HAP-1 (cell line): ENCODE results near the gene WDR91.
"Not testable (repeated sequence)": the region's sequence is repeated elsewhere in the genome, so short reads cannot be mapped to it uniquely, and the experiment has no call there.

ENCODE experiments used
- DNase-seq, 2 experiments: peaks; one replicate each; pipeline ENCODE4 v3.0.0-alpha.2; 2016 to 2020; ENCODE audit warnings: low spot score in 2 of 2
- H3K27me3 ChIP-seq: fragments of 250-450 bp; sonication (Bioruptor Pico); 2 replicates; pipeline ENCODE4 v1.5.1; 2020; ENCODE audit warnings: low read depth, mild to moderate bottlenecking, moderate library complexity
- H3K36me3 ChIP-seq: fragments of 250-450 bp; sonication (Bioruptor Pico); replicated peaks from 2 replicates; pipeline ENCODE4 v1.5.1; 2020; ENCODE audit warnings: mild to moderate bottlenecking
- H3K4me1 ChIP-seq: fragments of 250-450 bp; sonication (Bioruptor Pico); 2 replicates; pipeline ENCODE4 v1.5.1; 2020; ENCODE audit warnings: mild to moderate bottlenecking
- H3K4me3 ChIP-seq: fragments of 250-450 bp; sonication (Bioruptor Pico); 2 replicates; pipeline ENCODE4 v1.5.1; 2020; ENCODE audit warnings: mild to moderate bottlenecking, moderate library complexity
- H3K9me3 ChIP-seq: fragments of 250-450 bp; sonication (Bioruptor Pico); 2 replicates; pipeline ENCODE4 v1.5.1; 2020; ENCODE audit warnings: mild to moderate bottlenecking, moderate library complexity
- in situ Hi-C: fragments of 300-500 bp; cut with MboI; formaldehyde crosslinking; loops from 3 replicates; pipeline ENCODE4 v1.14.3; 2020; ENCODE audit warnings: low sequenced_read_pairs, inconsistent platforms, mixed read lengths

Gene WDR91

DNA sequence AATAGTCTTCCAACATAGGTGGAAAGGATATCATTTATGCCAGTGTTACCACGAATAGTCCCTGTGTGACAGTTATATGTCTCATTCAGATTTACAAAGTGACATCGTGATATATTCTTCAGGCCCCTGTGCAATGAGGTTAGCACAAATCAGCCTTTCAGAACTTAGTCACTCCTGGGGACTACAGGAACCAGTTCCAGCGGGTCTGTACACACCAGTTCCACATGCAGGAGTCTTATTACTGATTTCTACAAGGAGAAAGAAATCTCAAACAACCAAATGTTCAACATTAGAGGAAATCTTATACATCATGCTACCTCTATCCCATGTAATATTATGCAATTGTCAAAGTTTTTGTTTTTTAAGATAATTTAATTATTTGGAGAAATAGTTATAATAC, 4.4 kb upstream of the WDR91 start:
- no peak for DNase-seq
- Histone ChIP-seq H3K4me3 (no peak overlapping the region), H3K36me3 (no peaks in the 10 kb centered on the region), H3K9me3 (no peaks in the 10 kb centered on the region), H3K4me1 (0 out of 2 replicates have a peak, but pooled peaks cover 2% of the 10 kb centered on the region), H3K27me3 (no peaks in the 10 kb centered on the region)
- in situ Hi-C loops = no loop called here

GRCh38 chr7:135215180-135215579, 3.9 kb upstream of the WDR91 start:
- H3K4me3 ChIP-seq = no peak overlapping the region
- DNase-seq = no peak
- no peaks in the 10 kb centered on the region for H3K36me3 ChIP-seq
- H3K27me3 ChIP-seq = no peaks in the 10 kb centered on the region
- H3K9me3 ChIP-seq = no peaks in the 10 kb centered on the region
- in situ Hi-C loops = no loop called here
- peaks cover 2% of the 10 kb centered on the region; the same call in 1 of the 2 replicates for H3K4me1 ChIP-seq

DNA sequence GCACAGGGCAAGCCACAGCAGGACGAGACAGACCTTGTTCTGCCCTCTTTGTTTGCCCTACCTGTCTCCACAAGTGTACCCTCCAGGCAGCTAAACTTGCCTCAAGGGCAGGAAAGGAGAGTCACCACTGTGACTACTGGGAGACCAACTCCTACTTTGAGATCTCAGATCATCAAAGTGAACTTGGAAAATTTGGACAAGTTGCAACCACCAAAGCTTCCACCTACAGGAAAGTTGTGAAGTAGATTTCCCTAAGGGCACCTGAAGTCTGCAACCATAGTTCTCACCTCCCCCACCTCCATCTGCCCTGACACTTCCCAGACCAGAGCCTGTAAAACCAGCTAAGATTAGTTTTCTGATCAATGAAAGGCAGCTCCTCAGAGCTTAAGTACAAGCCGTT, 2.5 kb upstream of the WDR91 start:
- H3K27me3 ChIP-seq = no peaks in the 10 kb centered on the region
- no peak for DNase-seq
- H3K4me3 ChIP-seq = no peak overlapping the region
- H3K4me1 ChIP-seq = peaks cover 6% of the 10 kb centered on the region; the same call in 1 of the 2 replicates
- in situ Hi-C loops = no loop called here
- no peaks in the 10 kb centered on the region for H3K36me3 ChIP-seq
- H3K9me3 ChIP-seq = no peaks in the 10 kb centered on the region

DNA sequence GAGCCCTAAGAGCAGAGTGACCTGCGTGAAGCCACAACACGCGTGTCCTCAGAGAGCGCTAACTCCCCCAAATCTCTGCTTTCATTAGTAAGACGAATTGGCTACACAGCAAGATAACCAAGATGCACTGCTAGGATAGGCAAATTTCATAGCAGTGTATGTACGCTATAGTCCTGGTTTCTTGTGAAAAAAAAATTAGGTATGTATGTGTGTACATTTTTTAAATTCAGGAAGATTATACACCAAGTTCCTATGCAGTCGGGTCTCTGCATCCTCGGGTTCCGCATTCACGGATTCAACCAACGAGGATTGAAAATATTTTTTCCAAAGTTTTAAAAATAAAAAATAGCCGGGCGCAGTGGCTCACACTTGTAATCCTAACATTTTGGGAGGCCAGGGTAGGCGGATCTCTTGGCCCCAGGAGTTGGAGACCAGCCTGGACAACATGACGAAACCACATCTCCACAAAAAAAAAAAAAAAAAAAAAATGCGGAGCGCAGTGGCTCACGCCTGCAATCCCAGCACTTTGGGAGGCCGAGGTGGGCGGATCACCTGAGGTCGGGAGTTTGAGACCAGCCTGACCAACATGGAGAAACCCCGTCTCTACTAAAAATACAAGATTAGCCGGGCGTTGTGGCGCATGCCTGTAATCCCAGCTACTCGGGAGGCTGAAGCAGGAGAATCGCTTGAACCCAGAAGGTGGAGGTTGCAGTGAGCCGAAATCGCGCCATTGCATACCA, 790 bp upstream of the WDR91 start:
- H3K36me3 ChIP-seq, H3K9me3 ChIP-seq, H3K4me1 ChIP-seq, in situ Hi-C loops, DNase-seq, H3K27me3 ChIP-seq: not testable (repeated sequence)
- peak overlapping the region; percentile 84 for H3K4me3 ChIP-seq

DNA sequence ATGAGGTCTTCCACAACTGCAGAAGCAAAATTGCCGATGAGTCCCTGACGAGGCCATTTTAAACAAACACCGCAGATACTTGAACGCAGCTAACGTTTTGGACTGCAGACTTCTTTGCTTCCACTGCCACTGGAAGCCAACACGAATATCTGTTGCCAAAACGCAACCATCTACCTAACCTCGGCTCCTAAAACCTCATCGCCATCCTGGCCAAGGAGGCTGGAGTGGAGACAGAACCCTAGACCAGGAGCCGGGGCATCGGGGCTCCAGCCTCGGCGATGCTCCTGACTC, 493 bp downstream of the WDR91 start:
- Histone ChIP-seq H3K27me3 (no peaks in the 10 kb centered on the region), H3K9me3 (no peaks in the 10 kb centered on the region), H3K4me3 (peak overlapping the region; percentile 84), H3K4me1 (peaks cover 6% of the 10 kb centered on the region; the same call in 1 of the 2 replicates), H3K36me3 (no peaks in the 10 kb centered on the region)
- in situ Hi-C loops = no loop called here
- DNase-seq = no peak

DNA sequence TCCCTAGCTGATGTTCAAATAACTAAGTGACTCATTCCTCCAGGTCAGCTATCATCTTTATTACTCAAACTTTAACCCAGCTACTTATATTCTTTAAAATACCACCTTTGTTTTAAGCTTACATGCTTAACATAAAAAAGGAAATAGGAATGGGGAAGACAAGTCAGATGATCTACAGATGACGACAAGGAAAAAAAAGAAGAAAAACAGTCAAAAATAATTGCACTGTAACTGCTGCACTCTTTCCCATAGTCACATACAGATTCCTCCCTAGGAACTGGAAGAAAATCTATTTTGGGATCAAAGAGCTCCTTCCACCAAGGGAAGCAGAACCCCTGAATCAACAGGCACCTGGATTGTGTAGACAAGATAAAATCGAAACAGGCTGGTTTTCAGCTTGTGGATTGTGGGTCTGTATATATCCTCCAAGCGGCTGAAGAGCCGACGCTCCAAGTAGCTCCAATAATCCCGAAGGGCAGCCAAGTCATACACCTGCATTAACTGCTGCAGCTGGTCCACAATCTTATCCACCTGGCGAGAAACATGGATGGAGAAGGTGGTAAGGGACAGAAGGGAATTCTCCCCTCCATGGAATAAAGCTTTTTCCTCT, 2.0 kb downstream of the WDR91 start:
- DNase-seq = no peak
- Histone ChIP-seq H3K9me3 (no peaks in the 10 kb centered on the region), H3K27me3 (no peaks in the 10 kb centered on the region), H3K4me3 (no peak overlapping the region), H3K36me3 (no peaks in the 10 kb centered on the region; the same call in 1 of the 2 replicates), H3K4me1 (peaks cover 4% of the 10 kb centered on the region; the same call in 1 of the 2 replicates)
- in situ Hi-C loops = no loop called here

GRCh38 chr7:135208102-135208793, 3.1 kb downstream of the WDR91 start:
- in situ Hi-C loops = no loop called here
- no peaks in the 10 kb centered on the region for H3K9me3 ChIP-seq
- no peak for DNase-seq
- peaks cover 4% of the 10 kb centered on the region; the same call in 1 of the 2 replicates for H3K4me1 ChIP-seq
- no peak overlapping the region for H3K4me3 ChIP-seq
- H3K27me3 ChIP-seq = no peaks in the 10 kb centered on the region
- no peaks in the 10 kb centered on the region; the same call in 1 of the 2 replicates for H3K36me3 ChIP-seq

DNA sequence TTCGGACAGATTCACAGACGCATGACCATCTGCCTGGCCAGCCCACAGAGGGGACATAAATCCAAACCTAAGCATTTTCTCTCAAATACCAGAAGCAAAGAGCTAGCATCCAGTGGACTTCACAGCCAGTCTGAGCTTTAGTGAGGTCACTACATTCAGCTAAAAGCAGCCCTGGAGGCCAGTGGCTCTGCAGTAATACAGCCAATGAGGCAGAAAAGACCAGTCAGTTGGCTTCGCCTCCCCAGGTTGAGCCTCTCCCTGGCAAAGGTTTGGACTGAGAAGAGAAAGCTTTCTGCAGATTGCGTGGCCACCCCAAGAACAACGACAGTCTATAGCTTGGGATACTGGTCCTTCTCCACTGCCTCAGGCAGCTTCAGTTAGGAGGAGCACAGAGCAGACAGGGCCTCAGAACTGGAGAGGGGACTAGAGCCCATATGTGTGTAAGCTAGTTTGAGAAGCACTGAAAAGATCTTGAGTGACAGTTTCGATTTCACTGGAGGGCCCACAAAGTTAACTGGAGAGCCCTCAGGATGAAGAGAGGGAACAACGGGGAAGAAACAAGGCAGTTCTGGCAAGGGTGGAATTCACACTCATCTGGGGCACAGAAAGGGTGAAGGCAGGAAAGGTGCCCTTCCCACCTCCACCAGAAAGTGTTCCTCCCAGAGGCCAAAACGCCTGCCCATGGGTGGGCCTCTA, 3.8 kb downstream of the WDR91 start:
- peaks cover 4% of the 10 kb centered on the region; the same call in 1 of the 2 replicates for H3K4me1 ChIP-seq
- H3K27me3 ChIP-seq = no peaks in the 10 kb centered on the region
- no peaks in the 10 kb centered on the region for H3K9me3 ChIP-seq
- peaks cover 1% of the 10 kb centered on the region; the same call in 1 of the 2 replicates for H3K36me3 ChIP-seq
- no peak overlapping the region for H3K4me3 ChIP-seq
- no peak for DNase-seq
- in situ Hi-C loops = no loop called here

DNA sequence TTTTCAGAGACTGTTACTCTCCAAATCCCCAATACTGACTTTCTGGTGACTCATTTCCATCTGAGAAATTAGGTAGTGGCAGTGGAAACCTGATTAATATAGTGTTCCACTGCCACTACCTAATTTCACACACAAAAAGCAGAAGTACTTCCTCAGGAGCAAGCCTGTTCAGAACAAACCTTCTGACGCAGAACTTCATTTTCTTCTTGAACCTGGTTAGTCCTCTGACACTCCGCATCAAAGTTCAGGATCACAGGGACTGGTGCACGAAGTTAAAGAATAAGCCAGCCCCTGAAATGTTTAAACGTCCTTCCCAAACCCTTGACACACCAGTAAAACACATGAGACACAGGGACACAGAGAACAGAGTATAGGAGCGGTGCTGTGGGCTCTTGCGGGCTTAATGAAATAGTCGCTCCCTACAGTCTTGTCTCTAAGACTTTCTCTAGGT, 4.4 kb downstream of the WDR91 start:
- DNase-seq = no peak
- H3K4me3 ChIP-seq = no peak overlapping the region

GRCh38 chr7:135205850-135206249, 5.5 kb downstream of the WDR91 start:
- in situ Hi-C loops = no loop called here
- H3K36me3 ChIP-seq = peaks cover 6% of the 10 kb centered on the region; the same call in 1 of the 2 replicates

More for the DNA sequence above, 4.4 kb downstream of the WDR91 start:
- in situ Hi-C loops = no loop called here
- no peaks in the 10 kb centered on the region for H3K9me3 ChIP-seq
- H3K36me3 ChIP-seq = peaks cover 6% of the 10 kb centered on the region; the same call in 1 of the 2 replicates
- no peaks in the 10 kb centered on the region for H3K27me3 ChIP-seq
- H3K4me1 ChIP-seq = peaks cover 4% of the 10 kb centered on the region; the same call in 1 of the 2 replicates

GRCh38 chr7:135204876-135205275, 6.5 kb downstream of the WDR91 start:
- in situ Hi-C loops = no loop called here
- Histone ChIP-seq H3K27me3 (no peaks in the 10 kb centered on the region), H3K4me3 (no peak overlapping the region), H3K4me1 (peaks cover 4% of the 10 kb centered on the region), H3K9me3 (no peaks in the 10 kb centered on the region), H3K36me3 (peaks cover 6% of the 10 kb centered on the region; the same call in 1 of the 2 replicates)
- DNase-seq = no peak

More at GRCh38 chr7:135205850-135206249, 5.5 kb downstream of the WDR91 start:
- Histone ChIP-seq H3K4me3 (no peak overlapping the region), H3K27me3 (no peaks in the 10 kb centered on the region), H3K4me1 (peaks cover 4% of the 10 kb centered on the region; the same call in 1 of the 2 replicates), H3K9me3 (no peaks in the 10 kb centered on the region)
- DNase-seq = no peak

DNA sequence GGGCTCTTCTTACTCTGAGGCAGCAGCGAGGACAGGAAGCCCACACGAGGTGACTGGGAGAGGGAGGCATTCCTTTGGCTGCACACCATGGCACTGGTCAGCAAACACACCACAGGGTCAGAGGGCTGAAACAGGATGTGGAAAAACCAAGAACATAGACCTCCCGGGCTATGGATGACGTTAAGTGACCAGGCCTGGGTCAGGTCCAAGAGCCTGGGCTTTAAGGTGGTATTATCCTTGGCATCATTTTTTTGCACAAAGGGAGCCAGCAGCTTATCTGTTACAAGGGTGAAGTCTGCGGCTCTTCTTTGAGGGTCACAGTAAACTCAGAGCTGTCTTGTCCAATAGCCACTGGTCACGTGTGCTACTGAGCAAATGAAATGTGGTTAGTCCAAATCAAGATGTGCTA, 7.0 kb downstream of the WDR91 start:
- Histone ChIP-seq H3K4me1 (peaks cover 4% of the 10 kb centered on the region), H3K36me3 (peaks cover 6% of the 10 kb centered on the region; the same call in 1 of the 2 replicates), H3K4me3 (no peak overlapping the region), H3K9me3 (no peaks in the 10 kb centered on the region), H3K27me3 (no peaks in the 10 kb centered on the region)
- DNase-seq = no peak
- in situ Hi-C loops = no loop called here

GRCh38 chr7:135201350-135201749, 10.0 kb downstream of the WDR91 start:
- peaks cover 9% of the 10 kb centered on the region for H3K36me3 ChIP-seq
- no peaks in the 10 kb centered on the region; the same call in 1 of the 2 replicates for H3K4me1 ChIP-seq
- no peaks in the 10 kb centered on the region for H3K27me3 ChIP-seq
- no peak for DNase-seq
- no peak overlapping the region for H3K4me3 ChIP-seq
- in situ Hi-C loops = no loop called here
- no peaks in the 10 kb centered on the region for H3K9me3 ChIP-seq
